HG02938 (cell line): ENCODE results near the gene CEACAM7.
"Not testable (repeated sequence)": the region's sequence is repeated elsewhere in the genome, so short reads cannot be mapped to it uniquely, and the experiment has no call there.

ENCODE experiments used
- ATAC-seq: cut with Tn5 transposase; IDR thresholded peaks from one replicate; pipeline ENCODE4 v1.9.1; 2021; ENCODE audit warnings: mild to moderate bottlenecking, moderate library complexity; ENCODE audit not compliant: unreplicated experiment

Gene CEACAM7

DNA sequence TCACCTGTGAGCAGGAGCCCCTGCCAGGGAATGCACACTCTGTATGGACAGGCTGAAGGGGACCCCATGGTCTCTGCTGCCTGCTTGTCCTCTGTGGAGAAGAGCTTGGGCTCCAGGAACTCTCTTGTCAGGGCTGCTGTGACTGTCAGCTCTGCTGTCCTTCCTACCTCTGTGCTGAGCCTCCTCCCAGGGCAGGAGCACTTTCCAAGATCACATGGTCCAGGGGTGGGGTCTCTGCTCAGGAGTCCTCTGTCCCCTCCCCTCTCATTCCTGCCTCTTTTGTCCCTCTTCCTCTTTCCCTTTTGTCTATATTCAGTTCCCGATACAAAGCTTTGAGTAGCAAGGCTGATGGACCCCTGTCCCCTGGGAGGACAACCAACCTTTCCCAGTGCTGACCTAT, at the start of gene CEACAM7:
Gene CEACAM7 (minus strand): TSS at position 173 of the 400 bp plus-strand sequence. CDS start 105 bp downstream, at position 68.
- no peak for ATAC-seq

DNA sequence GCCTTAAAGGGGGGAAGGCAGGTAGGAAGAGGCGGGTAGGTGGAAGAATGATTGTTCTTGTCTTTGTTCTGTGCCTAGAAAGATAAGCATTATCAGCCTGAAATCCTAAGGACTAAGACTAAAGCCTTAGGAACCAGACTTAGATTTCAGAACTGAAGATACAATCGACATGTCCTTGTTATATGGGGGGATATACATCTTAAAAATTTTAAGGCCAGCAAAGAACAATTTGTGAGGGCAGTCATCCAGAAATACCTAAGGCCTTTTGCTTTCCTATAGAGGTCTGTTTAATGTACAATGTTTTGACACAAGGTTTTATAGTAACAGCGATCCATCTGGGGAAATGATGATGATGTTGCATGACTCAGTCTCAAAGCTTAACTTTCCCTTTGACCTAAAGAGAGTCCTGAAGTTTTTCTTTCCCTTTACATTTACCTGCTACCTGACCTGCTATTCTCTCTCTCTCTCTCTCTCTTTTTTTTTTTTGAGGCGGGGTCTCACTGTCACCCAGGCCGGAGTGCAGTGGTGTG, 47.1 kb upstream of the CEACAM7 start:
- ATAC-seq: no peak

DNA sequence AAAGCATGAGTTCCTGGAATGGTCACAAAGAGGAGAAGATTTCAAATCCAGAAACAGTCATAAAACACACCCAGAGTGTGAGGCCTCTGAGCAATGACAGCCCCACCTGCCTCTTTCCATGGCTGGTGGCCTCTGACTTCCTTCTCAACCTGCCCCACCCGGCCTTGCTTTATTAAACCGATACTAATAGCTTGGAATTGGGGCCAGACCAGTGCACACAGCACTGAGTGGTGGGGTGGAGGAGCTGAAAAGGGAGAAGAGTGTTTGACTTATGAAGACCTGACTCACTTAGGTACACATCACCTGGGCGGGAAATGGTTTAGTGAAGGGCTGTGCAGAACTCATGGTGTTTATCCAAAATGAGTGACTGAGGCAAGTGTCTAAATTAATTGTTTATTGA, 46.5 kb upstream of the CEACAM7 start:
- ATAC-seq: no peak

DNA sequence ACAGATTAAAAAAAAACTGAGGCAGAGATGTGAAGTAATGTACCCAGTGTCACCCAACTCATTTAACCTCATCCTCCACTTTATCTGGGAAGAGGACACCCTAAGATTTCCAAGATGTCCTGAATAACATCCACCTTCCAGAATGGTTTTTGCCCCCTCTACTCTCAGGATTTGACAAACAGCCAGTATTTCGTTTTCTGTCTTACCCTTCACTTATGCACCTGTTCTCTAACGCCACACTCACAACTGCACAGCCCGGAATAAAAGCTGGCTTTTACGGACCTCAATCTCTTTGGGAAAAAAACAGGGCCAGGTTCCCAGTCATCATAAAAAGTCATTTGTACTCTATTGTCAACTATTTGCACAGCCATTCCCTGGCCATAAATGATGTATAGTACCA, 46.1 kb upstream of the CEACAM7 start:
- ATAC-seq: no peak

DNA sequence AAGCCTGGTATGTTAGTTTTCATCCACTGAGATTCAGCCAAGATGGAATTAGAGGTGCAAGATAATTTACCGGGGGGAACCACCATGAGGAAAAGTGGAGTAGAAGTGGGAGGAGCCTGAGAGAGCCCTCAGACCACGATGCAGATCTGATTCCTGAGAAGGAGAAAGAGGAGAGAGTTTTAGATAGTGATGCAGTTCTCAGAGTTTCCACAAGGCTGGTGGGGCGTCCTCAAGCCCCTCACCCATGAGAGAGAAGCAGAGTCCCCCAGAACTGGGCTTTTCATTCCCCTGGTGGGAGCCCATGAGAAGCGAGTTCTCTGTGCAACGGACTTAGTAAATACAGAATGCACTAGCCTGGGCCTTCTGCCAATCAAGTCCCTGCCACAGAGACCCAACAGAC, 38.4 kb upstream of the CEACAM7 start:
- ATAC-seq: no peak

DNA sequence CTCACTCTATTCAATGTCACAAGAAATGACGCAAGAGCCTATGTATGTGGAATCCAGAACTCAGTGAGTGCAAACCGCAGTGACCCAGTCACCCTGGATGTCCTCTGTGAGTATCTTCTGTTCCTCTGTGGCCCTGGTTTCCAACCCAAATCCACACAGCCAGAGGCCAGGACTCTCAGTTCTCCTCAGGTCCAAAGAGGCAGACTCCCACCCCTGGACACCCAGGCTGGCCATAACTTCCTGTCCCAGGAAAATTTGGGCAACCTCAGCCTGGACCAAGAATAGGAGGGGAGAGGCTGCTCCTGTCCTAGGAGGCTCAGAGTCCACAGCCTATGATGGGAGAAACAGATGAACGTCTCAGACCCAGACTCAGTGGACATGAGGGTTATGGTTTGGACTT, 32.0 kb upstream of the CEACAM7 start:
- ATAC-seq: no peak

DNA sequence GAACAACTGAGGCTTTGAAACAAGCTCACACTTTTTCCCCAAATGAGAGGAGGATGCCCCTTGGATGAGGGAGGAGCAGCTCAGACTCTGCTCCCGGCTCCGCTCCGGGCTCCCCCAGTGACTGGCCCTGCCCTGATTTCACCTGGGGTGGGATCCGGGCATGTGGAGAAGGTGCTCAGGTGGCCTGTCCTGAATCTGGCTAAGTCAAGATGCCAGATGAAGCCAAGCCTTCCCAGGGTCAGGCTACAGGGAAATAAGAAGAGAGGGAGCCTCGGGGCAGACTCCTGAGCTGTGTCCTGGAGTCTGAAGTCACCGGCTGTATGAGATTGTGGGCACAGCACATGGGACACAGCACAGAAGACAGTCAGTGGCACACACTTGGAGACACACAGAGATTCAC, 30.7 kb upstream of the CEACAM7 start:
- ATAC-seq: no peak

DNA sequence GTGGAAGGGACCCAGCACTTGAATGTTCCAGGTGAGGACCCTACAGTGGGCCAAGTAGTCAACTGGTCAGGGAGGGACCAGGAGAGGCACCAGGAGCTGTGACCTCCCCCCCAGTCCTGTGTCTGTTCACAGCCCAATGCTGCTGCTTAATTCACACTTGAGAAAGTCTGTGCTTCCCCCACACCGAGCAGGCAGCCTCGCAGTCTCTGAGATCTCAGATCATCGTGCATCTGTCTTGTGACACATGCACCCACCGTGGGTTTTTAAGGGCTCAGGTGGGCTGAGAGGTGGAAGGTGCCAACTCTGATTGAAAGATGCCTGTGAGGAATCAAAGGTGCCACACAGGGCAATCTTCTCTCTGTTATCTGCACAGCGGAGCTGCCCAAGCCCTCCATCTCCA, 26.5 kb upstream of the CEACAM7 start:
- no peak for ATAC-seq

DNA sequence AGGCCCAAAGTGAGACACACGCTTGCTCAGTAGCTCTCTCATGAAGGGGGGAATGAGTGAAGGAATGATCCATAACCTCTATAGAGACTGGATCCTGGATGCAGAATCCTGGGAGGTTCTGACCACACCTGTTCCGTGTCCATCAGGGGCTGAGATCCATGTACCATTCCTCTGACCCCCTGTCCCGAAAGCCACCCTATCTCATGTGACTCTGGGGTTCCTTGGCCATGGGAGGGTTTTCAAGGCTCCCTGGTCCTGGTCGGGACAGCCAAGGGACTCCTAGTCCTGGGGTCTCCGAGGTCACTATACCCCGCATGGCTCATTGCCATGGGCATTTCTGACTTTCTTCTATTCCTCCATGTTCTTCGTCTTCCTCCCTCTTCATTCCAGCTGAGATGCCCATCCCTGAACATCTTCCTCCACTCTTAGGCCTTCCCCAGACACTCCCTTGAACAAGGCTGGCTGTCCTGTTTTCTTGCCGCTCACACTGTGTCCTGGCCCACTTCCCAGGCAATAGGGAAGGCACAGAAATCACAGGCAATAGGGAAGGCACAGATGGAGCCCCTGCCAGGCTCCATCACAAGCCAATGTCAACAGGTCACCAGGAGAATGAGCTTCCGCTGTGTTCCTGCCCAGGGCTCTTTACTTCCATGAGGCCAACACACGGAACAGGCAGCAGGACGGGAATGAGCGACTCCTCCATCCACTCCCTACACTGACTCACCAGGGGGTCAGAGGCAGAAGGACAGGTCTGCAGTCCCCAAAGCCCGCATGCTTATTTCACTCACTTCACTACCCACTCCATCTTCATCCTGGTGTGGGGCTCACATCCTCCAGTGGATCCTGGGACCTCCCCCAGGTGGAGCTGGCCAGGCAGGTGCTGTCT, 23.5 kb upstream of the CEACAM7 start:
- no peak for ATAC-seq

DNA sequence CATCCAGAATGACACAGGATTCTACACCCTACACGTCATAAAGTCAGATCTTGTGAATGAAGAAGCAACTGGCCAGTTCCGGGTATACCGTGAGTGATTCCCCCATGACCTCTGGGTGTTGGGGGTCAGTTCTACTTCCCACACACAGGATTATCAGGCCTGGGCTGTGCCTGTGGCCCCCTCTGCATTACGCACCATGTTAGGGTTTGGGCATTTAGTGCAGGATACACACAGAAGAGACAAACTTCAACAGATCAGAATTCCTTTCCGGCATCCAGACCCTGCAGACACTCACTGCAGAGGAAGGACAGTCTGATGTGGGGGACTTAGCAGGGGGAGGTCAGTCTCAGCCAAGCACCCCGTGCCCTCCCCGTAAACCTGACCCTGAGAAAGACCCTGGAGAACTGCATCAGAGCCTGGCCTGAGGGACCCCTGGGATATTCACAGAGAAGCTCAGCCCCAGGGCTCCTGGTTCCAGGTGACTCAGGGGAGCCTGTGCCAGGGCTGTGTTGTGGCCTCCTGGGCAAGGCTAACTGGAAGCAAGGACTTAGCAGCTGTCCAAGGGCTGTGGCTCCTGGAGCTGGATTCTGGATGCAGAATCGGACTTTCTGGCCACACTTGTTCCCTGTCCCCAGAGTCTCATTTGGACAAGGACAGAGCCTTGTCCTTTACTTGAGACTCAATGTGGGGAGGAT, 22.0 kb upstream of the CEACAM7 start:
- no peak for ATAC-seq

DNA sequence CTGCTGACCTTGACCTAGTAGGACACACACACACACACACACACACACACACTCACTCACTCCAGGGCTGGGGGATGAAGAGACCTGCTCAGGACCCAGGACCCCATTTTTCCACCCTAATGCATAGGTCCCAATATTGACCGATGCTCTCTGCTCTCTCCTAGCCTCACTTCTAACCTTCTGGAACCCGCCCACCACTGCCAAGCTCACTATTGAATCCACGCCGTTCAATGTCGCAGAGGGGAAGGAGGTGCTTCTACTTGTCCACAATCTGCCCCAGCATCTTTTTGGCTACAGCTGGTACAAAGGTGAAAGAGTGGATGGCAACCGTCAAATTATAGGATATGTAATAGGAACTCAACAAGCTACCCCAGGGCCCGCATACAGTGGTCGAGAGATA, 21.4 kb upstream of the CEACAM7 start:
- not testable (repeated sequence) for ATAC-seq

DNA sequence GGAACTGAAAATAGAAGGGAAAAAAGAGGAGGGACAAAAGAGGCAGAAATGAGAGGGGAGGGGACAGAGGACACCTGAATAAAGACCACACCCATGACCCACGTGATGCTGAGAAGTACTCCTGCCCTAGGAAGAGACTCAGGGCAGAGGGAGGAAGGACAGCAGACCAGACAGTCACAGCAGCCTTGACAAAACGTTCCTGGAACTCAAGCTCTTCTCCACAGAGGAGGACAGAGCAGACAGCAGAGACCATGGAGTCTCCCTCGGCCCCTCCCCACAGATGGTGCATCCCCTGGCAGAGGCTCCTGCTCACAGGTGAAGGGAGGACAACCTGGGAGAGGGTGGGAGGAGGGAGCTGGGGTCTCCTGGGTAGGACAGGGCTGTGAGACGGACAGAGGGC, 20.4 kb upstream of the CEACAM7 start, which contains the start of gene CEACAM5:
Gene CEACAM5 (plus strand): TSS at position 146 of the 400 bp plus-strand sequence. CDS start 106 bp downstream, at position 252.
- no peak for ATAC-seq

DNA sequence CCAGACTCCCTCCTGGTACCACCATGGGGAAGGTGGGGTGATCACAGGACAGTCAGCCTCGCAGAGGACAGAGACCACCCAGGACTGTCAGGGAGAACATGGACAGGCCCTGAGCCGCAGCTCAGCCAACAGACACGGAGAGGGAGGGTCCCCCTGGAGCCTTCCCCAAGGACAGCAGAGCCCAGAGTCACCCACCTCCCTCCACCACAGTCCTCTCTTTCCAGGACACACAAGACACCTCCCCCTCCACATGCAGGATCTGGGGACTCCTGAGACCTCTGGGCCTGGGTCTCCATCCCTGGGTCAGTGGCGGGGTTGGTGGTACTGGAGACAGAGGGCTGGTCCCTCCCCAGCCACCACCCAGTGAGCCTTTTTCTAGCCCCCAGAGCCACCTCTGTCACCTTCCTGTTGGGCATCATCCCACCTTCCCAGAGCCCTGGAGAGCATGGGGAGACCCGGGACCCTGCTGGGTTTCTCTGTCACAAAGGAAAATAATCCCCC, 19.9 kb upstream of the CEACAM7 start:
- ATAC-seq: no peak

DNA sequence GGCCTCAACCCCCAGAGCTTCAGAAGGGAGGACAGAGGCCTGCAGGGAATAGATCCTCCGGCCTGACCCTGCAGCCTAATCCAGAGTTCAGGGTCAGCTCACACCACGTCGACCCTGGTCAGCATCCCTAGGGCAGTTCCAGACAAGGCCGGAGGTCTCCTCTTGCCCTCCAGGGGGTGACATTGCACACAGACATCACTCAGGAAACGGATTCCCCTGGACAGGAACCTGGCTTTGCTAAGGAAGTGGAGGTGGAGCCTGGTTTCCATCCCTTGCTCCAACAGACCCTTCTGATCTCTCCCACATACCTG, 19.4 kb upstream of the CEACAM7 start:
- no peak for ATAC-seq

DNA sequence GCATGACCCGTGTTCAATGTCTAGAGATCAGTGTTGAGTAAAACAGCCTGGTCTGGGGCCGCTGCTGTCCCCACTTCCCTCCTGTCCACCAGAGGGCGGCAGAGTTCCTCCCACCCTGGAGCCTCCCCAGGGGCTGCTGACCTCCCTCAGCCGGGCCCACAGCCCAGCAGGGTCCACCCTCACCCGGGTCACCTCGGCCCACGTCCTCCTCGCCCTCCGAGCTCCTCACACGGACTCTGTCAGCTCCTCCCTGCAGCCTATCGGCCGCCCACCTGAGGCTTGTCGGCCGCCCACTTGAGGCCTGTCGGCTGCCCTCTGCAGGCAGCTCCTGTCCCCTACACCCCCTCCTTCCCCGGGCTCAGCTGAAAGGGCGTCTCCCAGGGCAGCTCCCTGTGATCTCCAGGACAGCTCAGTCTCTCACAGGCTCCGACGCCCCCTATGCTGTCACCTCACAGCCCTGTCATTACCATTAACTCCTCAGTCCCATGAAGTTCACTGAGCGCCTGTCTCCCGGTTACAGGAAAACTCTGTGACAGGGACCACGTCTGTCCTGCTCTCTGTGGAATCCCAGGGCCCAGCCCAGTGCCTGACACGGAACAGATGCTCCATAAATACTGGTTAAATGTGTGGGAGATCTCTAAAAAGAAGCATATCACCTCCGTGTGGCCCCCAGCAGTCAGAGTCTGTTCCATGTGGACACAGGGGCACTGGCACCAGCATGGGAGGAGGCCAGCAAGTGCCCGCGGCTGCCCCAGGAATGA, 18.9 kb upstream of the CEACAM7 start:
- no peak for ATAC-seq

DNA sequence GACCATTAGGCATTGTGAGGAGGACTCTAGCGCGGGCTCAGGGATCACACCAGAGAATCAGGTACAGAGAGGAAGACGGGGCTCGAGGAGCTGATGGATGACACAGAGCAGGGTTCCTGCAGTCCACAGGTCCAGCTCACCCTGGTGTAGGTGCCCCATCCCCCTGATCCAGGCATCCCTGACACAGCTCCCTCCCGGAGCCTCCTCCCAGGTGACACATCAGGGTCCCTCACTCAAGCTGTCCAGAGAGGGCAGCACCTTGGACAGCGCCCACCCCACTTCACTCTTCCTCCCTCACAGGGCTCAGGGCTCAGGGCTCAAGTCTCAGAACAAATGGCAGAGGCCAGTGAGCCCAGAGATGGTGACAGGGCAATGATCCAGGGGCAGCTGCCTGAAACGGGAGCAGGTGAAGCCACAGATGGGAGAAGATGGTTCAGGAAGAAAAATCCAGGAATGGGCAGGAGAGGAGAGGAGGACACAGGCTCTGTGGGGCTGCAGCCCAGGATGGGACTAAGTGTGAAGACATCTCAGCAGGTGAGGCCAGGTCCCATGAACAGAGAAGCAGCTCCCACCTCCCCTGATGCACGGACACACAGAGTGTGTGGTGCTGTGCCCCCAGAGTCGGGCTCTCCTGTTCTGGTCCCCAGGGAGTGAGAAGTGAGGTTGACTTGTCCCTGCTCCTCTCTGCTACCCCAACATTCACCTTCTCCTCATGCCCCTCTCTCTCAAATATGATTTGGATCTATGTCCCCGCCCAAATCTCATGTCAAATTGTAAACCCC, 17.5 kb upstream of the CEACAM7 start:
- no peak for ATAC-seq

DNA sequence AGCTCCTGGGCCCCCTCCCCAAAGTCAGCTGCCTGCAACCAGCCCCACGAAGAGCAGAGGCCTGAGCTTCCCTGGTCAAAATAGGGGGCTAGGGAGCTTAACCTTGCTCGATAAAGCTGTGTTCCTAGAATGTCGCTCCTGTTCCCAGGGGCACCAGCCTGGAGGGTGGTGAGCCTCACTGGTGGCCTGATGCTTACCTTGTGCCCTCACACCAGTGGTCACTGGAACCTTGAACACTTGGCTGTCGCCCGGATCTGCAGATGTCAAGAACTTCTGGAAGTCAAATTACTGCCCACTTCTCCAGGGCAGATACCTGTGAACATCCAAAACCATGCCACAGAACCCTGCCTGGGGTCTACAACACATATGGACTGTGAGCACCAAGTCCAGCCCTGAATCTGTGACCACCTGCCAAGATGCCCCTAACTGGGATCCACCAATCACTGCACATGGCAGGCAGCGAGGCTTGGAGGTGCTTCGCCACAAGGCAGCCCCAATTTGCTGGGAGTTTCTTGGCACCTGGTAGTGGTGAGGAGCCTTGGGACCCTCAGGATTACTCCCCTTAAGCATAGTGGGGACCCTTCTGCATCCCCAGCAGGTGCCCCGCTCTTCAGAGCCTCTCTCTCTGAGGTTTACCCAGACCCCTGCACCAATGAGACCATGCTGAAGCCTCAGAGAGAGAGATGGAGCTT, 15.7 kb upstream of the CEACAM7 start:
- ATAC-seq: no peak

DNA sequence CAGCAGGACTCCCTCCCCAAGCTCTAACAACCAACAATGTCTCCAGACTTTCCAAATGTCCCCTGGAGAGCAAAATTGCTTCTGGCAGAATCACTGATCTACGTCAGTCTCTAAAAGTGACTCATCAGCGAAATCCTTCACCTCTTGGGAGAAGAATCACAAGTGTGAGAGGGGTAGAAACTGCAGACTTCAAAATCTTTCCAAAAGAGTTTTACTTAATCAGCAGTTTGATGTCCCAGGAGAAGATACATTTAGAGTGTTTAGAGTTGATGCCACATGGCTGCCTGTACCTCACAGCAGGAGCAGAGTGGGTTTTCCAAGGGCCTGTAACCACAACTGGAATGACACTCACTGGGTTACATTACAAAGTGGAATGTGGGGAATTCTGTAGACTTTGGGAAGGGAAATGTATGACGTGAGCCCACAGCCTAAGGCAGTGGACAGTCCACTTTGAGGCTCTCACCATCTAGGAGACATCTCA, 14.1 kb upstream of the CEACAM7 start:
- no peak for ATAC-seq

DNA sequence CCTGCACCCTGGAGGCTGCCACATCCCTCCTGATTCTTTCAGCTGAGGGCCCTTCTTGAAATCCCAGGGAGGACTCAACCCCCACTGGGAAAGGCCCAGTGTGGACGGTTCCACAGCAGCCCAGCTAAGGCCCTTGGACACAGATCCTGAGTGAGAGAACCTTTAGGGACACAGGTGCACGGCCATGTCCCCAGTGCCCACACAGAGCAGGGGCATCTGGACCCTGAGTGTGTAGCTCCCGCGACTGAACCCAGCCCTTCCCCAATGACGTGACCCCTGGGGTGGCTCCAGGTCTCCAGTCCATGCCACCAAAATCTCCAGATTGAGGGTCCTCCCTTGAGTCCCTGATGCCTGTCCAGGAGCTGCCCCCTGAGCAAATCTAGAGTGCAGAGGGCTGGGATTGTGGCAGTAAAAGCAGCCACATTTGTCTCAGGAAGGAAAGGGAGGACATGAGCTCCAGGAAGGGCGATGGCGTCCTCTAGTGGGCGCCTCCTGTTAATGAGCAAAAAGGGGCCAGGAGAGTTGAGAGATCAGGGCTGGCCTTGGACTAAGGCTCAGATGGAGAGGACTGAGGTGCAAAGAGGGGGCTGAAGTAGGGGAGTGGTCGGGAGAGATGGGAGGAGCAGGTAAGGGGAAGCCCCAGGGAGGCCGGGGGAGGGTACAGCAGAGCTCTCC, 13.5 kb upstream of the CEACAM7 start:
- ATAC-seq: no peak
